Stomach (tissue), 4 donors: ENCODE measurements around the gene ITPKC.

Experiments used
- CTCF ChIP-seq, 7 experiments: fragments of 450-650 bp in 4 of 7; fragments of 200-600 bp in 3 of 7; sonication (generic) in 3 of 7; IDR thresholded peaks; one replicate each; pipeline ENCODE4 v1.5.1; 2016 to 2019; ENCODE audit warnings: antibody characterized with exemption in 7 of 7, control low read depth in 2 of 7, mild to moderate bottlenecking in 1 of 7
- EP300 ChIP-seq: sonication (generic); formaldehyde crosslinking; IDR thresholded peaks from one replicate; pipeline ENCODE4 v1.6.1; 2017; ENCODE audit warnings: antibody characterized with exemption
- POLR2AphosphoS5 ChIP-seq, 3 donors: sonication (generic); formaldehyde crosslinking; IDR thresholded peaks; one replicate each; pipeline ENCODE4 v1.6.1; 2016; ENCODE audit warnings: antibody characterized with exemption in 3 of 3

DNA sequence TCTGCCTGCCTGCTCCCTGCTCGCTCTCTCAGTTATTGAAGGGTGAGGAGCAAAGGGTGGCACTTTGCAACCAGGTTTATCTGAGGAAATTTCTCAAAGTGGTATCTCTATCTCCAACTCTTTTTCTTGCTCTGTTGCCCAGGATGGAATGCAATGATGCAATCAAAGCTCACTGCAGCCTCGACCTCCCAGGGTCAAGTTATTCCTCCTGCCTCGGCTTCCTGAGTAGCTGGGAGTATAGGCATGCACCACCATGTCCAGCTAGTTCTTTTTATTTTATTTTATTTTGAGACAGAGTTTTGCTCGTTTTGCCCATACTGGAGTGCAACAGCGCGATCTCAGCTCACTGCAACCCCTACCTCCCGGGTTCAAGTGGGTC is 28.5 kb downstream of the ITPKC start:
- TF ChIP-seq CTCF (IDR thresholded peaks at IDR 0.05) = no peak
- no peak for TF ChIP-seq POLR2AphosphoS5 (IDR thresholded peaks at IDR 0.05)
- no peak for TF ChIP-seq EP300
